Amygdala (tissue), 56 donors: ENCODE data around the gene INTS14.
A peak's percentile ranks its signal among the peaks of the same experiment; 100 is the strongest.

Experiments
- DNase-seq, 56 donors: peaks; one replicate each; lab custom pipeline; 2025; lab: John Stamatoyannopoulos, UW

INTS14 gene

DNA sequence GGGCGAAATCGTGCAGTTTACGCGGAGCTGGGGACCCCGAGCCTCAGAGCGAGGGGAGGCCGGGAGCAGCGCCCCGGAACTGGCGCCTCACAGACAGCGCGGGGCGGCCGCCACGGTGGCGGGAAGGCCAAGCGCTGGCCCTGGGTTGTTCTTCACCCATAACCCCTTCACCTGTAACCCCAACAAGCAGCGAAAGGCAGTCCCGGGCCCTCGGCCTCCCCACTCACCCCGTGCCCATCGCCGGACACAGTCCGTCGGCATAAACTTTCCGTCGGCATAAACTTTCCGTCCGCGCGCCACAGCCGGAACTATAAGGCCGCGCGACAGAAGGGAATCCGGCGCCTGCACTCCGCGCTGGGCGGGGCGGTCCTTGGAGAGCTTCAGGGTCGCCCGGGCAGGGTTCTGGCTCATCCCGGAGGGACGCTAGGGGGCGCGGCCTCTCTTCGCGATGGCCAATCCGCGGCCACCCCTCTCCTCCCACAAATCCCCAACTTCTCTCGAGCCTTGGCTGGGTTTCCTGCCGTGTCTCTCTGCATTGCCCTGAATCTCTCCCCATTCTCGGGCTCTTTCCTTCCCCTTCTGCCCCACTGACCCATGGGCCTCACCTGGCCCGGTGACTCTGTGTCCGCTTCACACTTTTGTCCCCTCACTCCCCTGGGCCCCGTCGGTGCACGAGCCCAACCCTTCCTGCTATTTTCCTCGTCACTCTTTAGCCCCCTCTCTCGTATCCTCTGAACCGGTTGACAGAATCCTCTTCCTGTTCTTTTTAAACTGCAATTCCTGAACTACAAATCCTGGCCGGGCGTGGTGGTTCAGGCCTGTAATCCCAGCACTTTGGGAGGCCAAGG lies at the start of gene INTS14:
TSS of gene INTS14 (minus strand) at position 261 of the 848 bp plus-strand sequence. CDS start 3,751 bp downstream, outside the sequence.
- DNase-seq, result peak; percentile 60 to 98 (median 92)

DNA sequence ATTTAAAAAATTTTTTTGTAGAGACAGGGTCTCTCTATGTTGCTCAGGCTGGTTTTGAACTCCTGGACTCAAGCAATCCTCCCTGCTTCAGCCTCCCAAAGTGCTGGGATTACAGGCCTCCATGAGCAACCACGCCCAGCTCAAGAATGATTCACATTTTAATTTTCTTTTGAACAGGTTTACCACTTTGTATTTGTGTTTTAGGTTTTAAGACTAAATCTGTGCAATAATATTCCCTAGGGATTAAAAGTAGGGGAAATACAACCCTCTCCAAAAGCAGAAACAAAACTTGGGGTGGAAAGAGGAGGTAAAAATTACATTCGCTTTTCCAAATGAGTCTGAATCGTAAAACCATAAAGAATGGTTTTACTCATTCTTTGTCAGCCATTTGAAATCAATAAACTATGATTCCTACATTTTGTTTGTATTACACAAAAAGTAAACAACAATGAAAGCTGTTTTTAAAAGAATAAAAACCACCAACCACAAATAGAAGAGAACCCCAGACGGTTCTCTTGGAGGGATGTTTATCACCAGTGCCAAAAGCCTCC lies 48.6 kb upstream of the INTS14 start:
- DNase-seq, result no peak

DNA sequence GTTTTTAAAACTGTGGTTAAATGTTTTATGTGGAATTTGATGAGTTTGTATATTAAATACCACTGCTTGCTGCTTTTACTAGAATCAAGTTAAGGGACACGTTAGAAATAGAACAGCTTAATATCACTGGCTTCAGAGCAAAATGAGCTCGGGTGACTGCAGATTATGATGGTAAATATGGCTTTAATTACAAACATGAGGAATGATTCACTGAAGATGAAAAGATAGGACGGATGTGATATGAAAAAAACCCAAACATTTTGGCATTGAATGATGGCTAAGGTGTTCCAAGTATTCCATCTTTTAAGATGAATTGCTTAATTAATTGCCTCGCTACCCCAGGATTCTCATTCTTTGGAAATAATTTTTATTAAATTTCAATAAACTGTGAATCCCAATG lies 44.5 kb upstream of the INTS14 start:
- no peak for DNase-seq

DNA sequence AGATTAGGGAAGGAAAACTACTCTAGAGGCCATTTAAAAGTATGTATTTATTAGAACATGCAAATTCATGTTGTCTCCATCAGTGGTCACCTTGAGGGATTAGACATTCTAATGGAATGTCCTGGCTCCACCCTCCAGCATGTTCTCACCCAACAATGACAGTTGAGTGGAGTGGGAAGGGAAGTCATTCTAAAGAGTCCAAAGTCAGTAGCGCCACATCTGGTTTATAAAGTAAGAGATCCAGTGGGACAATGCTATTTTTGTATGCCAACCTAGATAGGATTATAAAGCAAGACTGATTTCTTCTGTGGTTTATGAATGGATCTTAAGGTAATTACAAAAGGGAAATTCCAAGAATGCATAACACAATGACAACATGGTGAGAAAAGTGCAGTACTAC lies 44.1 kb upstream of the INTS14 start:
- no peak for DNase-seq

DNA sequence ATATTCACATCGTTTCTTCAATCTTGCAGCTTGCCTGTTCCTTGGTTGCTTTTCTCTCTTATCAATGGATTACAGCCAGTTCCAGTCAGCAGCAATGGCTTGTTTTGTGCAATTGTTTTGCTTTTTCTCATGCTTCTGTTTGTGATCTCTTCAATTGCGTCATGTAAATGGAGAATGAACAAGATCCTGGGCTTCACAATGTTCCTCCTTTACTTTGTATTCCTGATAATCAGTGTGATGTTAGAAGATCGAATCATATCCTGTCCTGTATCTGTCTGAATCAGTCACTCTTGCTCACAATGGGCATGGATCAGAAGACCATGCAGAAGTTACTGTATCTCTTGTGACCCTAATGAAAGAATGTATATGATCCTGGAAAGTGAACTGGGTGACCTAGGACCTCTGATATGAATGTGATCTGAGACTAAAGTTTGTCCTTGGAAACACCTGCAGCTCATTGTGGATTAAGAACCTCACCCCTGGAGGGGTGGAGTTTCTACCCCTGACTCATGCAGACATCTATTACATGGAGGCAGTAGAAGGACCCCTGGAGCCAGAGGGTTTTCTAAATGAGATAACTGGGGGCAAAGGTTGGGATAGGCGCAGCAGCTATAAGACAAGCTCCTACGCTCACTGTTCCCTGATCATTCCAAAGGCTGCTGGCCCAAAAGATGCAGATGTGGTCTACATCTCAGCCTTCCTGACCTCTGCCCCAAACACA lies 43.0 kb upstream of the INTS14 start:
- no peak for DNase-seq

DNA sequence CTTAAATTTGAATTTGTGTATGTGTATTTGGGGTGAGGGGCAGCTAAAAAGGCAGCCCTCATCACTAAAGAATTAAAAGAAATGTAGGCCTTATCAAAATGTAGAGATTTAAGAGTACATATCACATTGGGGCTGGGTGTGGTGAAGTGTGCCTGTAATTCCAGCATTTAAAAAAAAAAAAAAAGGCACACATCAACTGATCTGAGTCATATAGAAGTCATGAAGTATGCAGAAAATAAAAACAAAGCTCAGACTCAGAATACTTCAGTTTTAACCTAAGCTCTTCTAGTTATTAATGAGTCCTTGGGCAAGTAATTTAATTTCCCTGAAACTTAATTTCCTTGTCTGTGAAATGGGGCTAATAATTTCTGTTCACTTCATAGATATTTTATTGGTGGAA lies 42.4 kb upstream of the INTS14 start:
- no peak for DNase-seq

DNA sequence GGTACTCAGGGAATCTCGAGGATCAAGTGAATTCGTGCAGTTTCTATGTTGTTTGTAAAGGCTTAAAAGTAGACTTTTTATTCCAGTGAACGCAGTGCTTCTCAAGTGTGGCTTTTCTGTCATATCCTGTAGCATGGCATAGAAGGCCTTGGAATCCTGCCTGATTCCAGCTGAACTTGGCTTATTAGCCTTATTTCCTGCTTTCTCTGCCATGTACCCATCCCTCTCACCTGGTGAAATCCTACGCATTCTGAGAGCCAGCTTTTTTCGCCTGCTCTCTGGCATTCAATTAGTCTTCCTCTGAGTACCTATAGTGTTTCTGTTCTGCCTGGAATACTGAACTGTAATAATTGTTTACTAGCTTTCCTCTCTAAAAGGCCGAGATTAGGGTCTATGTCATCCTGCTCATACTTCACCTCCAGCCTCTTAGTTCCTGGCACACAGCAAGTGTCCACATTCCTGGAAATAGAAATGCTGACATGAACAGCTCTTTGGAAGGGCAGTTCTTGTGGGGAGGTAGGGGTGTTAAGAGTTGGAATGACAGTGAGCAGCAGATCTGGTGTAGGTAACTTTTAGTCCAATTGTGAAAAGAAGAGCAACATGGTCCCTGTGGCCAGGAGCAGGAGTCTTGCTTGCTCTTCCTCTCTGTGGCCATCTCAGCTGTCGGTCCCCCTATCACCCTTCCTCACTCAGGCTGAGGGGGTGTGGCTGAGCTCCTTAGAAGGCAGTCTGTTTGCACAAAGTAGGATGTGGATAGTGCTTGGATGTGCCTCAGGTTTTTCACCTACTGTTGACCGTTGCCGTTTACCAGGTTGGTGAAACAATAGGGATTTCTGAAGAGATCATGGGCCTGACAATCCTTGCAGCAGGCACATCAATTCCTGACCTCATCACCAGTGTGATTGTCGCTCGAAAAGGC lies 41.2 kb upstream of the INTS14 start:
- no peak for DNase-seq

DNA sequence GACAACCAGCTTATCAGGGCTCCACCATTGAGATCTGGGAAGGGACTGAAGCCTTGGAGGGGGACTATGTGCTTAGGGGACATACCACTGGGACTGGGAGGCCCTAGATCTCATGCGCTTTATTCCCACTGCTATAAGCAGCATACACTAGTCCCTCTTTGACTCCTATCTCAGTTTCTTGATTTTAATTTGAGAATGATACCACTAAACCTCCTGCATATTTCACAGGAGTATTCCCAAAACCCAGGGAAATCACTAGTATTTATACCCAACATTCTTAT lies 40.1 kb upstream of the INTS14 start:
- no peak for DNase-seq

DNA sequence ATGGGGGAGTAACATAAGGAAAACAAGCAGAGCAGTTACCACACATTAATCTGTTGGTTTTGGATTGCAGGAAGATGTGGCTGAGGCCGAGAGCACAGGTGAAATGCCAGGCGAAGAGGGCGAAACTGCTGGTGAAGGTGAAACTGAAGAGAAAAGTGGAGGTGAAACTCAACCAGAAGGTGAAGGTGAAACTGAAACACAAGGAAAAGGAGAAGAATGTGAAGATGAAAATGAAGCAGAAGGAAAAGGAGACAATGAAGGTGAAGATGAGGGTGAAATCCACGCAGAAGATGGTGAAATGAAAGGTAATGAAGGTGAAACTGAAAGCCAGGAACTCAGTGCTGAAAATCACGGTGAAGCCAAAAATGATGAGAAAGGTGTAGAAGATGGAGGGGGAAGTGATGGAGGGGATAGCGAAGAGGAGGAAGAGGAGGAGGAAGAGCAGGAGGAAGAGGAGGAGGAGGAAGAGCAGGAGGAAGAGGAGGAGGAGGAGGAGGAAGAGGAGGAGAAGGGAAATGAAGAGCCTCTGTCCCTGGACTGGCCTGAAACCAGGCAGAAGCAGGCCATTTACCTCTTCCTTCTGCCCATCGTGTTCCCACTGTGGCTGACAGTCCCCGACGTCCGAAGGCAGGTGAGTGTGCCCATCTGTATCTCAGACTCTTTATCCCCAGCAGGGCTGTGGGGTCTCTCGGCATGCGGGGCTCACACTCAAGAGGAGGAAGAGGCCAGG lies 39.5 kb upstream of the INTS14 start:
- DNase-seq, result no peak

DNA sequence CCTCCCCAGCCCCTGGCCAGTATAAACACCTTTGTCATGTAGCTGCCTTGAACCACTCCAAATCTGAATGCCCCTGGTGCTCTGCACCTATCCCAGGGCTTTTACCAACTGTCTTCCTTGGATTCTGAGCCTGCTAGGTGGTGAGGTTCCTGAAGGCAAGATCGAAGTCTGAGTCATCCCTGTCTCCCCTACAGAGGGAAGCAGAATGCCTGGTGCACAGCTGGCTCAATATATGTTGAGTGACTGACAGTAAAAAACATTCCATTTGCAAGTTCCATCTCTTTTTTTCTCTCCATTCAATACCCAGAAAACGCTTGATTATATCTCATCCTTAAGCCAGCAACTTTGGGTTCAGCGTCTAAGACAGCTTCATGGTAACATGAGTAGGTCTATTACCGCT lies 35.6 kb upstream of the INTS14 start:
- no peak for DNase-seq

DNA sequence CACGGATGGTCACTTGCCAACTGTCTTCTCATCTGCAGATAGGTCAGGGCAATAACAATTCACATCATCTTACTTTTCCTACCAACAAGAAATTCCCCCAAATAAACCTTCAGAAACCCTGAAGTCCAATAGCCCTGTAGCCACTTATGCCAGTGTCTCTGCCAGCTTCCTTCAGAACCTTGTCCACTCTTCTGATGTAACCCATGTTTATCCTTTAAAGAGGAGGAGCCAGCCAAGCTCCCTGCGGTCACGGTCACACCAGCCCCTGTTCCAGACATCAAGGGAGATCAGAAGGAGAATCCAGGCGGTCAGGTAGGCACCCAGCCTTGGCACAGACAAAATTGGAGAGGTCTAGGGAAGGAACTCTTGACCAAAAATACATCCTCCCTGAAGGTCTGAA lies 34.5 kb upstream of the INTS14 start:
- DNase-seq, result no peak

DNA sequence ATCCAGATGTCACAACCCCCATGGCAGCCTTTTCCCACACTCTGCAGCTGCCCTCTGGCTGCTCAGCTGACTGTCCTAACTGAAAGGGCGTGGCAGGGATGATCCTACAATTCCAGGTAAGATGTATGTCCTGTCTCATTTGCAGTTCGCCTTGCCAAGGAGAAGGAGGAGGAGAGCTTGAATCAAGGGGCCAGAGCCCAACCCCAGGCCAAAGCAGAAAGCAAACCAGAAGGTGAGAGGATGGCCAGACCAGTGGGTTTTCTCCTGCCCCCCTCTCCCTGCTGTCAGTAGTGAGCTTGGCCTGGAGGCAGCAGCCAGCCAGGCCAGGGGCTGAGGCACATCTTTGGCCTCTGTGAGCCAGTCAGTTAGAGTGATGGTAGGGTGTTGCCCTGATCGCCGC lies 33.4 kb upstream of the INTS14 start:
- no peak for DNase-seq

DNA sequence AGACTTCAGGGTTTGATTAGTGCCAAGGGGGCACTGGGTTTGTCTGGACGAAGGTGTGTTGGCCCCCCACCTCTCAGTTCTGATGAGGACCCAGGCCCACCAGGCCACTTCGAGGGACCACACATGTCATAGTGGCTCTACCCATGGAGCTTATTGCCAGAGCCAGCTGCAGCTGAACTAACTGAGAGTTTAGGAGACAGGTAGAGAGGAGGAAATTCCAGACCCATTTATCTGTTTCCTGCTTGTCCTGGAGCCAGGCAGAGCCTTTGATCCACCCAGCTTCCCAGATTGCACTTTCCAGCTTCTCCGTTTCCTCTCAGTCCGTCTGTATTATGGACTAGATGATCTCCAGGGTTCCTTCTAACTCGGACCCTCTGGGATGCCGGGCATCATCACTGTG lies 31.7 kb upstream of the INTS14 start:
- DNase-seq, result no peak

DNA sequence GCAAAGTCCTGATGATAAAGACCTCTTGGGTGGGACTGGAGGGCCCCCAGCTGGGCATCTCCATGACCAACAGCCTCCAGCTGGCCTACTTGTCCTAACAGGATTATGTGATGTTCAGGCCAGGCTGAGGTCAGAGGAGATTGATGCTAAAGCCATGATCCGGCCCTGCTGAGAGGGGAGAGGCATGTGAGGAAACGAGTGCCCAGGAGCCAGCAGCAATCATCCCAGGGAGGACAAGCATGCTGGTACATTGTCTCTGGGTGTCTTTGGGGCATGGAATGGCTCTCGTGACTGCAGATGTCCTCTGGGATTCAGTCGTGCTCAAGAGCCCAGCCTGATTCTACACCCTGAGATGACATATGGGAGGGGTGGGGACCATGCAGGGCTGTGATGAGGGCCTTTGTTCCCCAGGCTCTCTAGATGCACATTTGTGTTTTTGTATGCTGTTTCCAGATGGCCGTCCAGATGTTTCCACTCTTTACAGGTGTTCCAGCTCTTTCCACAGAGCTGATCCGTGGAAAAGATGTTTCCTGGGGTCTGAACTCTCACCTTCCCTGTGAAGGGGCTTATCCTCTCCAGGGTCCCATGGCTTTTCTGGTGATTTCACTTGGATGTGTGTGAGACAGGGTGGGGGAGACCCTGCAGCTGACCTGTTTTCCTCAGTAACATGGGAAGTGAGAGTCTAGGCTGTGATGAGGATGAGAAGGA lies 31.0 kb upstream of the INTS14 start:
- DNase-seq, result peak in 4 of 56 donors; percentile 13 to 41 (median 18)

DNA sequence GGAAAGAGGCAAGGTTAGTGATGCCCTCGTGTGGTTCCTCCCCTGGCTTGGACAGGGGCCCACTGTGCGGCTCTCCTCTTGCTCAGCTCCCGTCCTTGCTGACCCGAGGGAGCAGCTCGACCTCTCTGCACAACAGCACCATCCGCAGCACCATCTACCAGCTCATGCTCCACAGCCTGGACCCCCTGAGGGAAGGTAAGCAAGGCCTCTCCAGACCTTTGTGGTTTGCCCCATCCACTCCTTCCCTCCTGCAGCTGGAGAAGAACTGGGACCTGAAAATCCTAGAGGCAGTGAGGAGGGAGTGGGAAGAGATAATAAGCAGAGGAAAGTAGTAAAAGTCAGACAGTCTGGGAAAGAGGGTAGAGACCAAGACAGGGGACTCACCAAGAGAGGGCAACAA lies 28.6 kb upstream of the INTS14 start:
- no peak for DNase-seq

DNA sequence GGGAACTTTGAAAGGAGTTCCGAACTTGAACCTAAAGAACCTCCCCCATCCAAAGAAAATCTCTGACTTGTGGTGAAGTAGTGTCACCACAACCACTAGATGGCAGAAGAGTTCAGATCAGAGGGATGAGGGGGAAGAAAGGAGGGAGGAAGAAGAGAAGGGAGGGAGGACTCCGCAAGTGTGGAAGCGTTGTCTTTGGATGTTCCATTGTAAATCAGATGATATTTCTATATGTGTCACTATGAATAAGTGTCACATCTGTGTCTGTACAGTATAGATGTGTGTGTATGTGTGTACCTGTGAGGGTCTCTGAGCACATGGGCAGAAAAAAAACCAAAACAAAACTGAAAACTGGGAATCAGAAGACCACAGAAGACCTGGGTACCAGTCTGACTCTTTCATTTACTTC lies 27.8 kb upstream of the INTS14 start:
- DNase-seq, result peak in 18 of 56 donors; percentile 2 to 64 (median 12)

DNA sequence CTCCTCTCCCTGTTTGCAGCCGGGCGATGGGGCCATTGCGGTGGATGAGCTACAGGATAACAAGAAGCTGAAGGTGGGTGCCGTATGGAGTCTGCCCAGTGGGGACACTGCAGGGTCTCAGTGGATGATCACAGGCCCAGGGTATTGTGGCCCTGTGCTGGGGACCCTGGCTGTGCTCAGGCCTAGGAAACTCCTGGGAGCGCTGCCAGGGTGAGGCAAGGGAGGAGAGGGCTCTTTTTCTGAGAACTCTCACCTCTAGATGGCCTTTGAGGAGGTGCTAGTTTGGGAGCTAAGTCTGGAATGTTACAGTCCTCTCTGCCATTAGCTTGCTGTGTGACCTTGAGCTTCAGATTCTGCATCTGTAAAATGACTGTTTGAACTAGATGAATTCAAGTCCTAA lies 27.2 kb upstream of the INTS14 start:
- DNase-seq, result no peak

DNA sequence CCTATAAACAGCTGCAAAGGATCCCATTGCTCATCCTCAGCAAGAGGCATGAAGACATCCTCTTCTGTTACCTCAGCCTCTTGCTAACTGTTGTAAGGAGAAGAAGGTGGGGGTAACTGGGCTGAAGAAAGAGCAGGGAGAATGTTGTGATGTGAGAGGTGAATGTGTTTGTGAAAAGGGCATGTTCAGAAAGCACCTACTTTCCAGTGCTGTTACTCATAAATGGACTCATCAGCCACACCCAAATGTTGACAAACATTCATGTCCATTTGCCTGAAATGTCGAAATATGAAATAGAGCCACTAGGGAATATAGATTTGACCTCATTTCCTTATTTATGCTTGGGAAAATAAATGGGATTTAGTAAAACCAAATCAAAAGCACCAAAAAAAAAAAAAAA lies 23.4 kb upstream of the INTS14 start:
- no peak for DNase-seq

DNA sequence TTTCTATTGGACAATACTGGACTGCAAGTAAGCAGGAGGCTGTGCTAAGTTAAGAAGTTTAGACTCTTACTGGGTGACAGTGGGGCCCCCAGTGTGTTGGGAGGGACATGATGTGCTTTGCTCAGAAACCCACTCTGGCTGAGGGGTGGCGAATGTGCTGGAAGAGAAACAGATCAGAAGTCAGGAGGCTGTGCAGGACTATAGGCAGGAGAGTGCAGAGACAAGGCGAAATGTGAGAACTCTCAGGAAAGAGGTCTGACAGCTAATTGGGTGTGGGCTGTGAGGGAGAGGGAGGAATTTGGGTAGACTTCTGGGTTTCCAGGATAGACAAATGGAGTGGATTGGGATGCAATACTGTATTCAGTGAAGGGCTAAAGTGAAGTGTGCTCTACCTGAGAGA lies 22.8 kb upstream of the INTS14 start:
- no peak for DNase-seq
